ENCODE measurements around the gene CCDC57.

CCDC57 gene

DNA sequence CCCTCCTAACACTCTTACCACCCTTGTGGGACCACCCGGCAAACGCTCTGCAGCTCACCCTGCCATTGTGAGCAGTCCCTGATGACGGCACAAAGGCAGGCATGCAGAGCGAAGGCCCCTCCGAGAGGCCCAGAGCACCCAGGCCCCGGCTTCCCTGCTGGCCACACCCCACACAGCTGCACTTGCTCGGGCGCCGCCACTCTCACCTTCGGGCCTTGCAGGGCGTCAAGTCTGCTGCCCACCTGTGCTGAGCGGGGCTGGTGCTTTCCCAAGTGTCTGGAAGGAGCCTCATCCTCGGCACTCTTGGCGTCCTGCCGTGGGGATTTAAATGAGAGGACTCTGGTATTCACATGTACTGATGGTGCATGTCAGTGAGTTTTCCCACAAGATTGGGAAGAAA is 84.4 kb downstream of the CCDC57 start:
- Histone ChIP-seq H2AFZ (ENCODE audit: low read length) (no peak overlapping the region), H3K27me3 (replicated peaks; ENCODE audit: insufficient read depth, low read length) (no peaks in the 10 kb centered on the region), H3K27ac (ENCODE audit: low read length) (no peak overlapping the region), H3K4me2 (ENCODE audit: low read depth, low read length) (no peak overlapping the region), H3K4me1 (ENCODE audit: low read length) (peaks cover 4% of the 10 kb centered on the region; the same call in 1 of the 2 replicates), H3F3A (ENCODE audit: insufficient read depth, low read length) (peaks cover 4% of the 10 kb centered on the region; the same call in 1 of the 2 replicates), H3K79me2 (ENCODE audit: low read length) (no peaks in the 10 kb centered on the region), H3K9me2 (replicated peaks; ENCODE audit: insufficient read depth, low read length) (no peaks in the 10 kb centered on the region), H3K9ac (ENCODE audit: low read length) (no peak overlapping the region), H3K36me3 (replicated peaks; ENCODE audit: insufficient read depth, low read length) (no peaks in the 10 kb centered on the region), H4K20me1 (ENCODE audit: insufficient read depth, low read length) (no peaks in the 10 kb centered on the region), H3K4me3 (ENCODE audit: low read length) (no peak overlapping the region), H3K9me3 (replicated peaks; ENCODE audit: insufficient read depth, low read length) (no peaks in the 10 kb centered on the region)
- DNase-seq, result no peak
- TF ChIP-seq, protein P1, sequence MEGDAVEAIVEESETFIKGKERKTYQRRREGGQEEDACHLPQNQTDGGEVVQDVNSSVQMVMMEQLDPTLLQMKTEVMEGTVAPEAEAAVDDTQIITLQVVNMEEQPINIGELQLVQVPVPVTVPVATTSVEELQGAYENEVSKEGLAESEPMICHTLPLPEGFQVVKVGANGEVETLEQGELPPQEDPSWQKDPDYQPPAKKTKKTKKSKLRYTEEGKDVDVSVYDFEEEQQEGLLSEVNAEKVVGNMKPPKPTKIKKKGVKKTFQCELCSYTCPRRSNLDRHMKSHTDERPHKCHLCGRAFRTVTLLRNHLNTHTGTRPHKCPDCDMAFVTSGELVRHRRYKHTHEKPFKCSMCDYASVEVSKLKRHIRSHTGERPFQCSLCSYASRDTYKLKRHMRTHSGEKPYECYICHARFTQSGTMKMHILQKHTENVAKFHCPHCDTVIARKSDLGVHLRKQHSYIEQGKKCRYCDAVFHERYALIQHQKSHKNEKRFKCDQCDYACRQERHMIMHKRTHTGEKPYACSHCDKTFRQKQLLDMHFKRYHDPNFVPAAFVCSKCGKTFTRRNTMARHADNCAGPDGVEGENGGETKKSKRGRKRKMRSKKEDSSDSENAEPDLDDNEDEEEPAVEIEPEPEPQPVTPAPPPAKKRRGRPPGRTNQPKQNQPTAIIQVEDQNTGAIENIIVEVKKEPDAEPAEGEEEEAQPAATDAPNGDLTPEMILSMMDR (IDR thresholded peaks at IDR 0.05; ENCODE audit: low read length), result no peak
- no peak for TF ChIP-seq EZH2 (optimal IDR thresholded peaks at IDR 0.05; ENCODE audit: low read depth, low read length)
- TF ChIP-seq EZH2phosphoT487 (IDR thresholded peaks at IDR 0.05; ENCODE audit: low read length), result no peak

DNA sequence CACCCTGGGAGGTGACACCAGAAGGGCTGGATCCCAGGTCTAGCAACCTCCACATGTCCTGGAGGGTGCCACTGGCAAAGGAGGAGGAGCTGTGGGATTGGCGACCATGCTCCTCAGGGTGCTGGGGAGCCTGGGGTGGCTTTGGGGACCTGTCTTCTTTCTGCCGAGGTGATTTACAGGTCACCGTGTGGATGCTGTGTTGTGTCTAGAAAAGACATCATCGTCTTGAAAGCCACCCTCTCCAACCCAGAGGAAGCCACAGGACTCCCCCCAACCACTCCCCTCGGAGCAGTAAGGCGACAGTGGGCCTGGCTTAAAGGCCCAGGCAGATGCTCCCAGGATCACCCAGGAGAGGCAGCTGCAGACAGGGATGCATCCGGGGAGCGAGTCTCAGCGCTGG is 84.9 kb downstream of the CCDC57 start:
- H3F3A ChIP-seq (ENCODE audit: insufficient read depth, low read length), result peaks cover 2% of the 10 kb centered on the region; the same call in 1 of the 2 replicates
- H3K9me3 ChIP-seq (replicated peaks; ENCODE audit: insufficient read depth, low read length), result no peaks in the 10 kb centered on the region
- TF ChIP-seq EZH2phosphoT487 (IDR thresholded peaks at IDR 0.05; ENCODE audit: low read length) (no peak), EZH2 (optimal IDR thresholded peaks at IDR 0.05; ENCODE audit: low read depth, low read length) (no peak)
- TF ChIP-seq, protein P1 (IDR thresholded peaks at IDR 0.05; ENCODE audit: low read length), result no peak
- H3K9me2 ChIP-seq (replicated peaks; ENCODE audit: insufficient read depth, low read length), result no peaks in the 10 kb centered on the region
- no peaks in the 10 kb centered on the region for H3K36me3 ChIP-seq (replicated peaks; ENCODE audit: insufficient read depth, low read length)
- no peak overlapping the region for H3K4me2 ChIP-seq (ENCODE audit: low read depth, low read length)
- H4K20me1 ChIP-seq (ENCODE audit: insufficient read depth, low read length), result no peaks in the 10 kb centered on the region
- no peak overlapping the region for H3K4me3 ChIP-seq (ENCODE audit: low read length)
- H3K79me2 ChIP-seq (ENCODE audit: low read length), result no peaks in the 10 kb centered on the region
- H2AFZ ChIP-seq (ENCODE audit: low read length), result no peak overlapping the region
- no peak overlapping the region for H3K9ac ChIP-seq (ENCODE audit: low read length)
- DNase-seq, result no peak
- H3K27ac ChIP-seq (ENCODE audit: low read length), result no peak overlapping the region
- peaks cover 3% of the 10 kb centered on the region for H3K4me1 ChIP-seq (ENCODE audit: low read length)
- no peaks in the 10 kb centered on the region for H3K27me3 ChIP-seq (replicated peaks; ENCODE audit: insufficient read depth, low read length)

DNA sequence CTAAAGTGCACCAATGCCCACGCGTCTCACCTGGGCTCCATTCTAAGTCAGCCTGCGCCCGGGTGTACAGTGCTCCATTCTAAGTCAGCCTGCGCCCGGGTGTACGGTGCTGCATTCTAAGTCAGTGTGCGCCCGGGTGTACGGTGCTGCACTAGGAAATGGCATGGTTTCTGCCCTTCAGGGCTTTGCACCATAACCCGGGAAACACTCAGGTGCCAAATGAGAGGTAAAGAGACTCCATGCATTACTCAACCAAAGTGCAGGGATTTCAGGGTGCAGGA is 85.4 kb downstream of the CCDC57 start:
- Histone ChIP-seq H3K9me3 (replicated peaks; ENCODE audit: insufficient read depth, low read length) (no peaks in the 10 kb centered on the region), H3F3A (ENCODE audit: insufficient read depth, low read length) (peaks cover 5% of the 10 kb centered on the region; the same call in 1 of the 2 replicates), H3K27ac (ENCODE audit: low read length) (no peak overlapping the region), H3K9me2 (replicated peaks; ENCODE audit: insufficient read depth, low read length) (no peaks in the 10 kb centered on the region), H3K4me2 (ENCODE audit: low read depth, low read length) (no peak overlapping the region), H3K4me3 (ENCODE audit: low read length) (no peak overlapping the region), H4K20me1 (ENCODE audit: insufficient read depth, low read length) (no peaks in the 10 kb centered on the region), H3K27me3 (replicated peaks; ENCODE audit: insufficient read depth, low read length) (no peaks in the 10 kb centered on the region), H2AFZ (ENCODE audit: low read length) (no peak overlapping the region), H3K9ac (ENCODE audit: low read length) (no peak overlapping the region), H3K79me2 (ENCODE audit: low read length) (no peaks in the 10 kb centered on the region), H3K4me1 (ENCODE audit: low read length) (peaks cover 6% of the 10 kb centered on the region), H3K36me3 (replicated peaks; ENCODE audit: insufficient read depth, low read length) (no peaks in the 10 kb centered on the region)
- no peak for DNase-seq
- no peak for TF ChIP-seq EZH2 (optimal IDR thresholded peaks at IDR 0.05; ENCODE audit: low read depth, low read length)
- TF ChIP-seq, protein P1 (IDR thresholded peaks at IDR 0.05; ENCODE audit: low read length), result no peak
- TF ChIP-seq EZH2phosphoT487 (IDR thresholded peaks at IDR 0.05; ENCODE audit: low read length), result no peak

Data from MM.1S (cell line).